Measurements from ENCODE around the gene SCGB1A1. TPM values are rescaled to one million over a fixed set of nuclear protein-coding genes. Genes with fewer than 3 reads are reported as not detected.

SCGB1A1 gene
- total RNA-seq, 2 experiments from 2014 or later: not detected

DNA sequence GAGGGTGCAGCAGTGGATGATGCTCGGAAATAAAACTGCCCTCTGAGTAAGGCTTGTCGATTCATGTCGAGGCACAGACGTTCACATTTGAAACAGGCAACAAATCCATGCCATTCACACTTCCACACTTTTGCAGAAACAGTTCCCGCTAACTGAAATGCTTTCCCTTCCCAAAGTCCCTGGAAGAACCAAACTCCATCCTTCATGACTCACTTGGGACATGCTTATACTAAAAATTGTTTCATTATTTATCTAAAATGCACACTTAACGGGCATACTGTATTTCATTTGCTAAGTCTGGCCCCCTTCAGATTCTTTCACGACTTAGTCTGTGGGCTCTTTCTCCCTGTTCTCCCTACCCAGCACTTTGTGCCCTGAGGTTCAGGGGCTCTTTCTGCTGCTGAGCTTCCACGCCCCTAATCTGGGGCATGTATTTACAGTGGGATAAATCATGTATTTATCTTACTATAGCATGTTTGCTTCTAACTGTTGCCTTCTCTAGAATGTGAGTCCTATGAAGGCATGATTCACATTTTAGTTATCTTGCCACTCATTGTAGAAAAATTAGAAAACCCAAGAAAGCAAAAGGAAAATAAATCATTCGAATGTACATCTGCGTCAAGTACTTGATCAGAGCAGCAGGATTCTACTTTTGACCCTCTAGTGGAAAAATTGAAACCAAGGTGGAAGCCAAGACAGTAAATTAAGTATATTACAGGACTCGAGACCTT is 12.5 kb downstream of the SCGB1A1 start:
- no peak for DNase-seq (ENCODE audit: low spot score)
- no peaks in the 10 kb centered on the region for H3K79me2 ChIP-seq (ENCODE audit: insufficient read depth, low read depth, low read length)
- TF ChIP-seq EZH2phosphoT487 (IDR thresholded peaks at IDR 0.05; ENCODE audit: borderline replicate concordance, low read depth, low read length): no peak
- TF ChIP-seq, protein P1, sequence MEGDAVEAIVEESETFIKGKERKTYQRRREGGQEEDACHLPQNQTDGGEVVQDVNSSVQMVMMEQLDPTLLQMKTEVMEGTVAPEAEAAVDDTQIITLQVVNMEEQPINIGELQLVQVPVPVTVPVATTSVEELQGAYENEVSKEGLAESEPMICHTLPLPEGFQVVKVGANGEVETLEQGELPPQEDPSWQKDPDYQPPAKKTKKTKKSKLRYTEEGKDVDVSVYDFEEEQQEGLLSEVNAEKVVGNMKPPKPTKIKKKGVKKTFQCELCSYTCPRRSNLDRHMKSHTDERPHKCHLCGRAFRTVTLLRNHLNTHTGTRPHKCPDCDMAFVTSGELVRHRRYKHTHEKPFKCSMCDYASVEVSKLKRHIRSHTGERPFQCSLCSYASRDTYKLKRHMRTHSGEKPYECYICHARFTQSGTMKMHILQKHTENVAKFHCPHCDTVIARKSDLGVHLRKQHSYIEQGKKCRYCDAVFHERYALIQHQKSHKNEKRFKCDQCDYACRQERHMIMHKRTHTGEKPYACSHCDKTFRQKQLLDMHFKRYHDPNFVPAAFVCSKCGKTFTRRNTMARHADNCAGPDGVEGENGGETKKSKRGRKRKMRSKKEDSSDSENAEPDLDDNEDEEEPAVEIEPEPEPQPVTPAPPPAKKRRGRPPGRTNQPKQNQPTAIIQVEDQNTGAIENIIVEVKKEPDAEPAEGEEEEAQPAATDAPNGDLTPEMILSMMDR (conservative IDR thresholded peaks at IDR 0.05; ENCODE audit: low read length): no peak
- no peak overlapping the region for H2AFZ ChIP-seq (ENCODE audit: low read length)
- no peaks in the 10 kb centered on the region for H3K4me1 ChIP-seq (ENCODE audit: insufficient read depth, low read length, poor library complexity, severe bottlenecking)
- no peak overlapping the region for H3K4me2 ChIP-seq (ENCODE audit: low read length)
- no TSS peak for BruUV-seq (replicated peaks)
- H3K9me2 ChIP-seq (ENCODE audit: insufficient read depth, low read length): no peaks in the 10 kb centered on the region
- no peaks in the 10 kb centered on the region for H3K36me3 ChIP-seq (ENCODE audit: insufficient read depth, low read length)
- POLR2A ChIA-PET: no interaction called here
- no peaks in the 10 kb centered on the region for H4K20me1 ChIP-seq (ENCODE audit: insufficient read depth, low read length)
- no peaks in the 10 kb centered on the region for H3K9me3 ChIP-seq (ENCODE audit: low read length)
- no peak overlapping the region for H3K27ac ChIP-seq (ENCODE audit: low read depth, low read length, poor library complexity, severe bottlenecking)
- no peak overlapping the region for H3K4me3 ChIP-seq (ENCODE audit: low read depth, low read length, poor library complexity, severe bottlenecking)
- CTCF ChIA-PET (ENCODE audit: unreplicated experiment): no interaction called here
- intact Hi-C loops (cut with micrococcal nuclease; ENCODE audit: unreplicated experiment): no loop called here

- no peak for TF ChIP-seq EZH2phosphoT487 (IDR thresholded peaks at IDR 0.05; ENCODE audit: borderline replicate concordance, low read depth, low read length)
- TF ChIP-seq, protein P1 (conservative IDR thresholded peaks at IDR 0.05; ENCODE audit: low read length): no peak
- no peak overlapping the region for H3K27ac ChIP-seq (ENCODE audit: low read depth, low read length, poor library complexity, severe bottlenecking)
- H3K4me1 ChIP-seq (ENCODE audit: insufficient read depth, low read length, poor library complexity, severe bottlenecking): no peaks in the 10 kb centered on the region
- BruUV-seq (replicated peaks): no TSS peak
- ChIA-PET CTCF (ENCODE audit: unreplicated experiment) (interaction anchor here (0.5 kb wide), 1 partner anchor 504 kb away, joined by 4 read pairs; no protein-coding TSS in a partner anchor), POLR2A (interaction anchor here (0.7 kb wide), 1 partner anchor 29 kb away, joined by 4 read pairs; no protein-coding TSS in a partner anchor)
- no peak overlapping the region for H3K4me2 ChIP-seq (ENCODE audit: low read length)
- no peak for DNase-seq (ENCODE audit: low spot score)
- no peak overlapping the region for H2AFZ ChIP-seq (ENCODE audit: low read length)
- no peaks in the 10 kb centered on the region for H3K9me2 ChIP-seq (ENCODE audit: insufficient read depth, low read length)
- H4K20me1 ChIP-seq (ENCODE audit: insufficient read depth, low read length): no peaks in the 10 kb centered on the region
- H3K36me3 ChIP-seq (ENCODE audit: insufficient read depth, low read length): no peaks in the 10 kb centered on the region
- H3K79me2 ChIP-seq (ENCODE audit: insufficient read depth, low read depth, low read length): no peaks in the 10 kb centered on the region
- no peaks in the 10 kb centered on the region for H3K9me3 ChIP-seq (ENCODE audit: low read length)
- H3K4me3 ChIP-seq (ENCODE audit: low read depth, low read length, poor library complexity, severe bottlenecking): no peak overlapping the region
- intact Hi-C loops (cut with micrococcal nuclease; ENCODE audit: unreplicated experiment): no loop called here
Measured at GRCh38 chr11:62432695-62433094, 13.9 kb downstream of the SCGB1A1 start.
